Measurements from ENCODE around the gene EP400.

EP400 gene

DNA sequence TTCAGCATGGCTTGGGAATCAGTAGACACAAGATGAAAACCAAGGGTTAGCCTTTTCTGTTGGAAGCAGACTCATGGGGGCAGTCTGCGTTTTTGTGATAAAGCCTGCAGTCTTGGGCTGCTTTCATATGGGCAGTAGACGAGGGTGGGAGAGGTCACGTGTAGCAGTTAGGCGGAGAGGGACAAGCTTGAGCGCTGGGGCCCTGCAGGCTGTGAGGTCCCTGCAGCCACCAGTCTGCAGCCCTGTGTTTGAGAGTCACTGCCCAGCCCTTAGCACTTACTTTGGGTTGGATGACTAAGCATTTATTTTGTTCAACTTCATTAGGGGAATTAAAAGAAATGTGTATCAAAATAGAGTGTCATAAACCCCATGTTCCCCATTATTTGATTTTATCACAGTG lies 37.2 kb downstream of the EP400 start:
- H3K4me3 ChIP-seq (ENCODE audit: low read depth in 1 of 2, low read length in 2 of 2): no peak overlapping the region
- no peaks in the 10 kb centered on the region for H3K4me1 ChIP-seq (ENCODE audit: insufficient read depth, low read length)
- H3K9me3 ChIP-seq (ENCODE audit: low read length): no peaks in the 10 kb centered on the region
- H3K27ac ChIP-seq (ENCODE audit: low read depth, low read length): no peak overlapping the region
- H3K9ac ChIP-seq (ENCODE audit: low read length): no peak overlapping the region
- peaks cover 76% of the 10 kb centered on the region for H3K36me3 ChIP-seq (ENCODE audit: insufficient read depth, low read length)
- H3K27me3 ChIP-seq (ENCODE audit: control insufficient read depth in 1 of 2, insufficient read depth in 2 of 2, low read length in 2 of 2): no peaks in the 10 kb centered on the region

DNA sequence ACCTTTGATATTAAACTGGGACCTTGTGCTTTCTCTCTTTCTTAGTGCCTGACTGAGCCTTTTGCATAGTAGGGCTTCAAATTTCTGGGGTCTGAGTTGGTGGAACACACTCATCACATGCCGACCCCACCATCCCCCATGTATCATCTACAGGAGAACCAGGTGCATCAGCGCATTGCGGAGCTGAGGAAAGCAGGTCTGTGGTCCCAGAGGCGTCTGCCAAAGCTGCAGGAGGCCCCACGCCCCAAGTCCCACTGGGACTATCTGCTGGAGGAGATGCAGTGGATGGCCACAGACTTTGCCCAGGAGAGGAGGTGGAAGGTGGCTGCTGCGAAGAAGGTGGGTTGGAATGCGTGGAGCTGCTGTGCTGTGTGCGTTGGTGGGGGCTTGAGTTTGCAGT lies 37.8 kb downstream of the EP400 start:
- H3K4me1 ChIP-seq (ENCODE audit: insufficient read depth, low read length): no peaks in the 10 kb centered on the region
- no peak overlapping the region for H3K9ac ChIP-seq (ENCODE audit: low read length)
- no peaks in the 10 kb centered on the region for H3K27me3 ChIP-seq (ENCODE audit: control insufficient read depth in 1 of 2, insufficient read depth in 2 of 2, low read length in 2 of 2)
- no peak overlapping the region for H3K27ac ChIP-seq (ENCODE audit: low read depth, low read length)
- H3K4me3 ChIP-seq (ENCODE audit: low read depth in 1 of 2, low read length in 2 of 2): no peak overlapping the region
- H3K9me3 ChIP-seq (ENCODE audit: low read length): no peaks in the 10 kb centered on the region
- peaks cover 77% of the 10 kb centered on the region for H3K36me3 ChIP-seq (ENCODE audit: insufficient read depth, low read length)

- H3K36me3 ChIP-seq (ENCODE audit: insufficient read depth, low read length): peaks cover 80% of the 10 kb centered on the region
- H3K27me3 ChIP-seq (ENCODE audit: control insufficient read depth in 1 of 2, insufficient read depth in 2 of 2, low read length in 2 of 2): no peaks in the 10 kb centered on the region
- no peak overlapping the region for H3K4me3 ChIP-seq (ENCODE audit: low read depth in 1 of 2, low read length in 2 of 2)
- H3K9me3 ChIP-seq (ENCODE audit: low read length): no peaks in the 10 kb centered on the region
- H3K9ac ChIP-seq (ENCODE audit: low read length): no peak overlapping the region
- H3K27ac ChIP-seq (ENCODE audit: low read depth, low read length): no peak overlapping the region
- no peaks in the 10 kb centered on the region for H3K4me1 ChIP-seq (ENCODE audit: insufficient read depth, low read length)
Measured at GRCh38 chr12:131988054-131988796, 38.5 kb downstream of the EP400 start.

DNA sequence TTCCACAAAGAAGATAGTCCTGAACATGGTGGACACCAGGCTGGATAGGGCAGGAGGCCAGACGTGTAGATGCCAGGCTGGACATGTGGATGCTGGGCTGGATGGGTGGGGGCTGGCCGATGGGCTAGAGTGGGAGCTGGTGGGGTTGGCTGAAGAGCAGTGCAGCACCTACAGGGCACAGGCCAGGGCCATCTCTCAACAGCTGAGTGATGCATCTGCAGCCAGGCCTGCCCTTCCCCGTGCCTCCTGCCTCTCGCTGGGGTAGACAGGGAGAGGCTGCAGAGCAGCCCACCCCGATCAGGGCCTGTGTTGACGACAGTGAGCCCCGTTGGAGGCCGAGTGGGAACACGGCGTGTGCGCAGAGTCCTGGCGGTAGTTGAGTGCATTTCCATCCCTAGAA lies 39.3 kb downstream of the EP400 start:
- Histone ChIP-seq H3K9me3 (ENCODE audit: low read length) (no peaks in the 10 kb centered on the region), H3K9ac (ENCODE audit: low read length) (no peak overlapping the region), H3K27me3 (ENCODE audit: control insufficient read depth in 1 of 2, insufficient read depth in 2 of 2, low read length in 2 of 2) (no peaks in the 10 kb centered on the region), H3K27ac (ENCODE audit: low read depth, low read length) (no peak overlapping the region), H3K4me1 (ENCODE audit: insufficient read depth, low read length) (no peaks in the 10 kb centered on the region), H3K4me3 (ENCODE audit: low read depth in 1 of 2, low read length in 2 of 2) (no peak overlapping the region), H3K36me3 (ENCODE audit: insufficient read depth, low read length) (peaks cover 80% of the 10 kb centered on the region)

- Histone ChIP-seq H3K9ac (ENCODE audit: low read length) (no peak overlapping the region), H3K27me3 (ENCODE audit: control insufficient read depth in 1 of 2, insufficient read depth in 2 of 2, low read length in 2 of 2) (no peaks in the 10 kb centered on the region), H3K4me1 (ENCODE audit: insufficient read depth, low read length) (no peaks in the 10 kb centered on the region), H3K27ac (ENCODE audit: low read depth, low read length) (no peak overlapping the region), H3K9me3 (ENCODE audit: low read length) (no peaks in the 10 kb centered on the region), H3K4me3 (ENCODE audit: low read depth in 1 of 2, low read length in 2 of 2) (no peak overlapping the region), H3K36me3 (ENCODE audit: insufficient read depth, low read length) (peaks cover 84% of the 10 kb centered on the region)
Measured at GRCh38 chr12:131990066-131990979, 40.6 kb downstream of the EP400 start.

DNA sequence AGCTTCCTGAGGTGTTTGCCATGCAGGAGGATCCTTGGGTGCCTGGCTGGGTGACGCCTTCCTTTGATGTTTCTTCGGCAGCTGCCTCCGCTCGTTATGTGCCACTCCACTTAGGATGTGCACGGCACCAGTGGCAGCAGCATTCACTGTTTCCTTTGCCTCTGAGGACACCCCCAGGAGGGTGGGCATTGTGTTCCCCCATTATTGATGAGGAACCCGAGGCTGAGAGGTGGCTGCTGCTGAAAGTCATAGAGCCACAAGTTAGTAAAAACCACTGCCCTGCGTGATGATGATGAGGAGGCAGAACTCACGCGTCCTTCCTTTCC lies 41.2 kb downstream of the EP400 start:
- H3K27ac ChIP-seq (ENCODE audit: low read depth, low read length): no peak overlapping the region
- no peaks in the 10 kb centered on the region for H3K9me3 ChIP-seq (ENCODE audit: low read length)
- H3K36me3 ChIP-seq (ENCODE audit: insufficient read depth, low read length): peaks cover 84% of the 10 kb centered on the region
- no peaks in the 10 kb centered on the region for H3K27me3 ChIP-seq (ENCODE audit: control insufficient read depth in 1 of 2, insufficient read depth in 2 of 2, low read length in 2 of 2)
- no peak overlapping the region for H3K9ac ChIP-seq (ENCODE audit: low read length)
- no peak overlapping the region for H3K4me3 ChIP-seq (ENCODE audit: low read depth in 1 of 2, low read length in 2 of 2)
- H3K4me1 ChIP-seq (ENCODE audit: insufficient read depth, low read length): no peaks in the 10 kb centered on the region

- H3K9me3 ChIP-seq (ENCODE audit: low read length): no peaks in the 10 kb centered on the region
- no peak overlapping the region for H3K9ac ChIP-seq (ENCODE audit: low read length)
- no peak overlapping the region for H3K4me3 ChIP-seq (ENCODE audit: low read depth in 1 of 2, low read length in 2 of 2)
- no peaks in the 10 kb centered on the region for H3K27me3 ChIP-seq (ENCODE audit: control insufficient read depth in 1 of 2, insufficient read depth in 2 of 2, low read length in 2 of 2)
- no peaks in the 10 kb centered on the region for H3K4me1 ChIP-seq (ENCODE audit: insufficient read depth, low read length)
- H3K36me3 ChIP-seq (ENCODE audit: insufficient read depth, low read length): peaks cover 78% of the 10 kb centered on the region
- no peak overlapping the region for H3K27ac ChIP-seq (ENCODE audit: low read depth, low read length)
Measured at GRCh38 chr12:131991816-131992430, 42.2 kb downstream of the EP400 start.

GRCh38 chr12:131994589-131994988 lies 44.8 kb downstream of the EP400 start:
- Histone ChIP-seq H3K36me3 (ENCODE audit: insufficient read depth, low read length) (peaks cover 53% of the 10 kb centered on the region), H3K4me3 (ENCODE audit: low read depth in 1 of 2, low read length in 2 of 2) (no peak overlapping the region), H3K27ac (ENCODE audit: low read depth, low read length) (no peak overlapping the region), H3K4me1 (ENCODE audit: insufficient read depth, low read length) (no peaks in the 10 kb centered on the region), H3K9me3 (ENCODE audit: low read length) (no peaks in the 10 kb centered on the region), H3K27me3 (ENCODE audit: control insufficient read depth in 1 of 2, insufficient read depth in 2 of 2, low read length in 2 of 2) (no peaks in the 10 kb centered on the region), H3K9ac (ENCODE audit: low read length) (no peak overlapping the region)

- H3K9me3 ChIP-seq (ENCODE audit: low read length): no peaks in the 10 kb centered on the region
- no peaks in the 10 kb centered on the region for H3K27me3 ChIP-seq (ENCODE audit: control insufficient read depth in 1 of 2, insufficient read depth in 2 of 2, low read length in 2 of 2)
- no peak overlapping the region for H3K27ac ChIP-seq (ENCODE audit: low read depth, low read length)
- no peaks in the 10 kb centered on the region for H3K4me1 ChIP-seq (ENCODE audit: insufficient read depth, low read length)
- H3K9ac ChIP-seq (ENCODE audit: low read length): no peak overlapping the region
- peaks cover under 1% of the 10 kb centered on the region for H3K36me3 ChIP-seq (ENCODE audit: insufficient read depth, low read length)
- H3K4me3 ChIP-seq (ENCODE audit: low read depth in 1 of 2, low read length in 2 of 2): no peak overlapping the region
Measured at GRCh38 chr12:132000286-132000872, 50.6 kb downstream of the EP400 start.

DNA sequence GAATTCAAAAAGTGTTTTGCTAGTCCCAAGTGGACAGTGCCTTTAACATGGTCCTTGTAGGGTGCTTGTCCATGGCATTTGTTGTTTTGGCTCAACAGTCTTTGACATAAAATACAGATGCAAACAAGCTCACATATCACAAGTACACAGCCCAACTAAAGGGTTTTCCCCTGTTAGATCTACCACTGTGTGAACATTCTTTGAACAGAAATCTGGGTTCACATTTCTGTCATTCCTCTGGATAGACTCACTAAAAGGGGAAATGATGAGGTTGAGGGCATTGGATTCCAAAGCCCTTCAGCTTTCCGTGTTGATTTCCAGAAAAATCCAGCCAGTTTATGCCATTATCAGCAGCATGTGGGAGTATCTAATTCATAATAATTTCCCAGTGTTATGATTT lies 54.1 kb downstream of the EP400 start:
- peaks cover 24% of the 10 kb centered on the region for H3K36me3 ChIP-seq (ENCODE audit: insufficient read depth, low read length)
- no peaks in the 10 kb centered on the region for H3K27me3 ChIP-seq (ENCODE audit: control insufficient read depth in 1 of 2, insufficient read depth in 2 of 2, low read length in 2 of 2)
- H3K9ac ChIP-seq (ENCODE audit: low read length): no peak overlapping the region
- H3K4me3 ChIP-seq (ENCODE audit: low read depth in 1 of 2, low read length in 2 of 2): no peak overlapping the region
- H3K4me1 ChIP-seq (ENCODE audit: insufficient read depth, low read length): no peaks in the 10 kb centered on the region
- H3K27ac ChIP-seq (ENCODE audit: low read depth, low read length): no peak overlapping the region
- H3K9me3 ChIP-seq (ENCODE audit: low read length): no peaks in the 10 kb centered on the region

DNA sequence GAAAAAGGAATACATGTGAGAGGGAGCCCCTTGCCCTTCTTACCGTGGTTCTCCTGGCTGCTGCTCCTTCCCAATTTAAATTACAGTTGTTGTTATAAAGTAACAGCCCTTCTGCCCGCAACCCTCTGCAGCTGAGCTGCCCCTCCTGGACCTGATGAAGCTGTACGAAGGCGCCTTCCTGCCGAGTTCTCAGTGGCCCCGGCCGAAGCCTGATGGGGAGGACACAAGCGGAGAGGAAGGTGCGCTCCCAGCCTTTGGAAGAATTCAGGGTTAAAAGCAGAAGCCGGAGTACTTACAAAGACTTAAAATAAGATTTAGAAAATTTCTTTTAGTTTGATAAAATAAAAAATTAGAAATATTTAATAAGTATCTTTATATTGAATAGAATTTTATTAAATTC lies 55.2 kb downstream of the EP400 start:
- Histone ChIP-seq H3K4me1 (ENCODE audit: insufficient read depth, low read length) (no peaks in the 10 kb centered on the region), H3K36me3 (ENCODE audit: insufficient read depth, low read length) (peaks cover 29% of the 10 kb centered on the region), H3K27me3 (ENCODE audit: control insufficient read depth in 1 of 2, insufficient read depth in 2 of 2, low read length in 2 of 2) (no peaks in the 10 kb centered on the region), H3K27ac (ENCODE audit: low read depth, low read length) (no peak overlapping the region), H3K9me3 (ENCODE audit: low read length) (no peaks in the 10 kb centered on the region), H3K9ac (ENCODE audit: low read length) (no peak overlapping the region), H3K4me3 (ENCODE audit: low read depth in 1 of 2, low read length in 2 of 2) (no peak overlapping the region)
